NCI-H774 (cell line): ENCODE data around the gene TSPOAP1.

Experiments
- DNase-seq: peaks from one replicate; lab custom pipeline; 2025; lab: John Stamatoyannopoulos, UW

TSPOAP1 gene

DNA sequence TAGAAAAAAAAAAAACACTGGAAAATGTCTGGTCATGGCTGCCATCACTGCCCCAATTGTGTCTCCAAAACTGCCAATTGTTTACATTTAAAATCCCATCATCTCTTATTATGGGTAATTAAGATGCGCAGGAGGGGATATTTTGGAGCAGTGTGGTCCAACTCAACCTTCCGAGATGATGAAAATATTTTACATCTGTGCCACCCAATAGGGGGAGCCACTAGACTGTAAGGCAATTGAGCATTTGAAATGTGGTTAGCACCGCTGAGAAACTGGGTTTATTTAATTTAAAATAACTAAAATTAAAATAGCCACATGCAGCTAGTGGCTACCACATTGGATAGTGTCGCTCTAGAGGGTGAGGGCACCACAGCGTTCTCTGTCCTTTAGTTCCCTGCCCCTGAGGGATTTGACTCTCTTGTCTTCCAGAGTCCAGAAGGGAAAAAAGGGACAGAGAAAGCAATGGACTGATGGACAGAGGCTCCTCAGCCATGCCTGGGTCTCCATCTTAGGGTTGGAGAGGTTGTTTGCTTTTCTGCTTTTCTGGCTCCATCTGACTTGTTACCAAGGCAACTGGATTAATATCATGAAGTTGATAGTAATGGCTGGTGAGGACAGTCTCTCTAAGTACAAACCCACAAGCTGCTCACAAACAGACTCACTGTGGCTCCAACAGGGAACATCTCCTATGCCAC is 51.3 kb downstream of the TSPOAP1 start:
- no peak for DNase-seq

DNA sequence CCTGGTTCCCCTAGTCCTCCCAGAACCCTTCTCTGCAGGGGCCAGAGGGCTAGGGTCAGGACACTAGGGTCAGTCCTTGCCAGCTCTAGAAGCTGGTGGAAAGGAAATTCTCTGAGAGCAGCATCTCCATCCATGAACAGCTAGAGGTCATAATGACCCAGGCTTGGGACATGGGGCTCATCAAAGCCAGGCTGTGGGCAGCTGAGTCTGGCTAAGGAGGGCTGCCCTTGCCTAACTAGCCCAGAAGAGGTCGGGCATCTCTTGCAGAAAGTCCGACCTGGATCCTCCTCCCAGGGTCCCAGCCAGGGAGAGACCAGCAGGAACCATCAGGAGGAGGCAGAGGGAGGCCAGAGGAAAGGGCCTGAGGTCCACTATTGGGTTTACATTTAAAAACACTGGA is 52.2 kb downstream of the TSPOAP1 start:
- no peak for DNase-seq

DNA sequence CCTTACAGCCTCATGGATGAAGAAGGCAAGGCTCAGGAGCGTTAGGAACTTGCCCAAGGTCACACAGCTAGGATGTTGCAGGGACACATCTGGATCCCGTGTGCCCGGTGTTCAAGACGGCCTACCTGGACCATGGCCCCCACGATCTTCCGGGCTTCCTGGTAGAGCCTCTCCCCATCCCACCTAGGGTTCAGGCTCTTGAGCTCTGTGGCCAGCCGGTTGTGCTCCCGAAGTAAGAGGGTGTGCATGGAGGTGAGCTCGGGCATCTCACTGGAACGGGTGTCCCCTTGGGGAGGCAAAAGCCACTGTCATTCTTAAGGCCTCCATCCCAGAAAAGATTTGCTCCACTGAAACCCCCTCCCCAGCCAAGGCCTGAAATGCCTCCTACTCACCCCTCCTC is 53.2 kb downstream of the TSPOAP1 start:
- no peak for DNase-seq

DNA sequence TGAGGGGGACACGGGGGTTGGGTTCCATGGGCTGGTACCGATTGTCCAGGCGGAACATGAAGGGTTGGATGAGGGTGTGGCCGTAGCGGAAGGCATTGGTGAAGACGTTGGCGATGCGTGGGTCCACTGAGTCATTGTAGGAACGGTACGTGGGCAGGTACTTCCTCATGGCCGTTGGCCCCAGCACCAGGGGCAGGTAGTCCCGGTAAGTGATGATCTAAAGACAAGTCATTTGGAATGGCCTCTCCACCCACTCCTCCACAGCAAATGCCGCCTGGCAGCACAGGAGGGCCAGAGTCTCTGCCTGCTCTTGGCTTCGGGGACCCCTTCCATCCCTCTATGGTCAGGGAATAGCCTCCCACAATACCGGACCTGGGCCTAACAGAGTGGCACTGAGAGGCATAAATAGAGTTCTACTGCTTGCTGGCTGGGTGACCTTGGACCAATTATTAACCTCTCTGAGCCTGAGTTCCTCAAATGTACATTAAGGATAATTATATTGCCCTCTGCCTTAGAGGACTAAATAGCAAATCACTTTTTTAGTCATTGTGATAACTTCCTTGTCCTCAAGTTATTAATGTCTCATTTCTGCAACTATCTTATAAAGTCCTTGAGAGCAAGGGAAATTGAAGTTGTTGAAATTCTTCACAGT is 55.0 kb downstream of the TSPOAP1 start:
- no peak for DNase-seq

GRCh38 chr17:58272367-58273280 is 56.0 kb downstream of the TSPOAP1 start:
- DNase-seq, result no peak

DNA sequence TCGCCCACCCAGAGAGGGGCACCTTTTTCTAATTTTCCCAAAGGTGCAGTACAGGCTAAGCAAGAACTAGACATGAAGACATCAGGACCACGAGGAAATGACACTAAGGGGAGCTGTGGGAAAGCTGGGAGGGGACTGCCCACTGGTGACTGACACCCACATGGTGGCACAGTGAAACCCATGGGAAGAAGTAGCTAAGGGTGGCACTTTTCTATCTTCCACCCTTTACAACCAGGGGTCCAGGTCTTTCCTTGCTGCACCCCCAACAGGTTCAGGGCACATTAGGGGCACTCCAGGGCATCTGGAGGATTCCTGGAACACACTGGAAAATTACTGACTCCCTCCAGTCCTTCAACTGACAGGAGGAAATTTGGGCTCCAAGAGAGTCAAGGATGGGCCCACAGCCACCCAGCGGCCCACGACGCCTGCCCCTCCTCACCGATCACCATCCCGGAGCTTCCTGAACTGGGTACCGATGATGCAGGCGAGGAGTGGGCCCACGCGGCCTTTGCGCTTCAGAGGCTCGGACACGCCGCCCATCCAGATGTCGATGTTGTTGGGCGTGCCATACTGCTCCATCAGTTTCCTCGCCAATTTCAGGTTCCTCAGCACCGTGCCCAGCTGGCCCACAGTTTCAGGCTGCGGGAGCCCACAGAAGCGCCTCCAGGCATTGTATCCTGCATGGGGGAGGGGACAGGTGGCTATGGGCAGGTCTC is 57.2 kb downstream of the TSPOAP1 start:
- no peak for DNase-seq

GRCh38 chr17:58270476-58271215 is 57.9 kb downstream of the TSPOAP1 start:
- no peak for DNase-seq

DNA sequence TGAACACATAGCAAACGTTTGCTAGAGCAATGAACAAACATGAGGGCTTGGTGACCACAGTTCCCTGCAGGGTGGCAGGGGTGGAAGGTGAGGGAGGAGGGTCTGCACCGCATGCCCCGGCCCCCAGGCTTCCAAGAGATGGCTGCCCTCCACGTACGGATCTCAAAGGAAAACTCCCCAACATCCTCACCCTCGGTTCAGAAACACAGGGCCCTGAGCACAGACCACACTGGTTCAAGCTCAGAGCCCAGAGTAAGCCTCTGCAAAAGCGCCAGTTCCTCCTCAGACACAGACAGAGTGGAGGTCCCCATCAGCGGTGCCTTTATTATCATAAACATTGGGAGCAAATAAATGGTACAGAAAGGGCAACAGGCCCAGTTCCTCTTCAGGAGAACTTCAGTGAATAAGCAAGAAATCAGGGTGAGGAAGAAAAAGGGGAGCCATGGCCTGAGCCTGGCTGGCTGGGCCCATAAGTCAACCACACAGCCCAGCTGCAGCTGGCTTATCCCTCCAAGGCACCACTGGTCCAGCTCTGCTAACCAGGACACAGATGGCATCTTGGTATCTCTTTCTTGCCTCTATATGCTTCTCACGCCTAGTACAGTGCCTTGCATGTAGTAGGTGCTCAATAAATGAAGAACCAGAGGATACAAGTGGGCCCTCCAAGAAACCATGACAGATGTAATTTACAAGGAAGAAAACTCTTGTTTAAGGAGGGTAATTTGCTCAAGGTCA is 58.9 kb downstream of the TSPOAP1 start:
- no peak for DNase-seq

- DNase-seq, result no peak
These were observed 59.6 kb downstream of the TSPOAP1 start for GRCh38 chr17:58268774-58269556.

- no peak for DNase-seq
These were observed 60.3 kb downstream of the TSPOAP1 start for GRCh38 chr17:58268326-58268725.

- DNase-seq, result no peak
These were observed 61.0 kb downstream of the TSPOAP1 start for GRCh38 chr17:58267347-58268324.

GRCh38 chr17:58265902-58266875 is 62.4 kb downstream of the TSPOAP1 start:
- no peak for DNase-seq

- no peak for DNase-seq
These were observed 63.3 kb downstream of the TSPOAP1 start for GRCh38 chr17:58265271-58265670.

- no peak for DNase-seq
These were observed 64.0 kb downstream of the TSPOAP1 start for GRCh38 chr17:58264407-58265103.

DNA sequence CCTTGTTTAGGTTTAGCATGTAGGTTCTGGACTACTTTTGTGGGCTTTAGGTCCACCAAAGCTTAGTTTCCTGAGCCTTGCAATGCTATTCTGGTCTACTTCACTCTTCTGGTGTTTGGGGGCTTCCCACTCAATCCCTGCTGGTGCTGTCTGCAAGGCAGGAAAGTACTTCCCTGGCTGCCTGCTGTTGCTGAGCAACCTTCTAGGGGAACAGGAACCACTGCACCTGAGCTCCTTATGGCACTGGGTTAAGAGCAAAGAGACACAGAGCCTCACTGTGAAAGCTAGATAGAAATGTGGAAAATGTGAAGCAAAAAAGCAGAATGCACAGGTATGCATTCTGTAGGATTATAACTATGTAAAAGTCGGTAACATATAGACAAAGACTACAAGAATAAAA is 64.8 kb downstream of the TSPOAP1 start:
- DNase-seq, result no peak

GRCh38 chr17:58262149-58262548 is 66.4 kb downstream of the TSPOAP1 start:
- DNase-seq, result no peak

- DNase-seq, result no peak
These were observed 73.8 kb downstream of the TSPOAP1 start for GRCh38 chr17:58254803-58255202.
